HL-60/S4 treated with phorbol 12-myristate 13-acetate at 8.2 ng/mL for 4 days and 3 days (cell line): ENCODE results near the gene TMEM109.

Source experiments
- in situ Hi-C: fragments of 300-500 bp; cut with MboI; formaldehyde crosslinking; loops from 2 replicates; pipeline ENCODE4 v1.15.0; 2022; ENCODE audit warnings: low sequenced_read_pairs

Gene TMEM109

DNA sequence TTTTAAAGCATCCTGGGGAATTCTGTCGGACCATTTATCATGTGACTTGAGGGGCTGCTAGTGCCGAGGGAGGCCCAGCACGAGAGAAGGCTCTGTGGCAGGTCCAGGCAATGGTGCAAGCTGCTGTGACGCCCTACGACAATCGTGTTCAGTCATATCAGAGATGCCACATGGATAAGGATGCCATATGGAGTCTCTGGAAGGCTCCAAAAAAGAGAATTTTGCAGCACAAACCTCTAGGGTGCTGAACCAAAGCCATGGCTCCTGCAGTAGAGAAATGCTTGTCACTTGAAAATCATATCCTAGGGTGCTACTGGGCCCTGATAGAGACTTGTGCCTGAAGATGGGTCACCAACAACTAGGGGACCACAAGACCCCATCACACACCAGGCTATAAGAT is 50.8 kb downstream of the TMEM109 start:
- in situ Hi-C loops: no loop called here

DNA sequence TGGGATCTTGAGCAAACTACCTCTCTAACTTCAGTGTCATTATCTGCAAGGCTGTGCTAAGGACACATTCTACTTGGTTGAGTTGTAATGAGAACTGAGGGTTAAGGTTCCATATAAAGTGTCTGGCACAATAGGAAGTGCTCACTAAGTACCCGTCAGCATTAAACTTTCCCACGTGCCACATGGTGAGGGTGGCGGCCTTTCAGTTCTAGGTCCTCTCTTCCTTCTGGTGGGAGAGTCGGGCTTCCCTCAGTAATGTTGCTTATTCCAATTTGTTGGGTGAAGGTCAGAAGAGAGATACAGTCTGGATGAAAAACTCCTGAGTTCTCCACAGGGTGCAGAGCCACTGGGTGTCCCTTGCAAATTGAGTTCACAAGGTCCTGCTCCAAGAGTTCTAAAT is 52.9 kb downstream of the TMEM109 start:
- in situ Hi-C loops: no loop called here

DNA sequence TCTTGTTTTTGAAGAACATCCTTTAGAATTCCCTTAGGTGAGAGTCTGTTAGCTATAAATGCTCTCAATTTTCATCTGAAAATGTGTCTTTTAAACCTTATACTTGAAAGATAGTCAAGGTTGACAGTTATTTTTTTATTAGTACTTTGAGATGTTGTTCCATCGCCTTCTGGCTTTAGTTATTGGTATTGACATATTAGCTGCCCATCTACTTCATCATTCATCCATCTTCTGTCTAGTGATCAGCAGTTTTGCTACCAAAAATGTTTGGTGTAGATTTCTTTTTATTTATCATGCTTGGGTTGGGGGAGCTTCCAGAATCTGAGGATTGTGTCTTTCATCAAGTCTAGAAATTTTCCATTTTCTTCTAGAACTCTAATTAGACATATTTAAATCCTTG is 54.3 kb downstream of the TMEM109 start:
- in situ Hi-C loops: no loop called here

DNA sequence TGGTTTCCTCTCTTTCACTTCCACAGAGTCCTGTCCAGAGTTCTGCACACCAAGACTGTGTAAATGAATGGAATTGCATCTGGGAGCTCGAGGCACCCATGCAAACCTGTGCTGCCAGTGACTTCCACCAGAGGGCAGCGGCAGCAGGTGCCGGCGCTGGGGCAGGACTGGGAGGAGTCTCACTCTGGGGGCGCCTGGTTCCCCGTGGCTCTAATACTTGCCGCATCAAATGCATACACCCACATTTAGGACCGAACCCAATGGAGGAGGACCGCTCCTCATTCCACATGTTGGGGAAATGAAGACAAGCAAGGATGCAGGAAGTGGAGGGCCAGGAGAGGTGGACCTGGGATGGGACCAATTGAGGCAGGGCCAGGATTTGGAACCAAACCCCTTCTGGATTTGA is 56.4 kb downstream of the TMEM109 start:
- in situ Hi-C loops: no loop called here

DNA sequence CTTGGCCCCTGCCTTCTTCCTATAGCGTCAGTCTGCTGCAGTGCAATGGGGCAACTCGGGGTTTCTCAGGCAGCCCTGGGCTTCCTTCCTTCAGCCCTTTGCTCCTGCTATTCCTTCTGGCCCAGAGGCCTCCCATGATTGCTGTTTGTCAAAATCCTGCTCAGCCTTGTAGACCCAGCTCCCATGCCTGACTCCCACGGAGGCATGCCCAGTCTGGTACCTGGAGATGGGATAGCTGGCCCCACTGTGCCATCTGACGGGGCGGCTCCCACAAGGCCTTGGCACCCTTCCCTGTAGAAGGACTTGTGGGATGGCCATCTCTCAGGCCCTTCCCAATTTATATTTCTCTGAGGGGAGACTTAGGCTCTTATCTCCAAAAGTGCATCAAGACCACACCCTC is 56.9 kb downstream of the TMEM109 start:
- in situ Hi-C loops: no loop called here

DNA sequence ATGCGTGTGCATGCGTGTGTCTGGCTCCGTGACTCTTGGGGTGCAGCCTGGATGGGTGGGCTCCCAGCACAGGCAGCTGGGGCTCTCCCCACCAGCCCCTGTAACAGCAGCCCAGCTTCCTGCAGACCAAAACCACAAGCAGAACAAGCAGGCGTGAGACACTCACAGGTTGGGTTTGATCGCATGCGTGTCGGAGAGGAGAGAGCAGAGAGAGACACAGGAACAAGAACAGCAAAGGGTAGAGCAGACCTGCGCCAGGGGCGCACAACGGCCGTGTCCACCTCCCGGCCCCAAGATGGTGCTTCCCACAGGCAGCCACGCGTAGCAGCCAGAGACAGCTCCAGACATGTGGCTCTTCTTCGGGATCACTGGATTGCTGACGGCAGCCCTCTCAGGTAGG is 57.6 kb downstream of the TMEM109 start, which contains the start of gene CD6:
CD6 (plus strand) TSS at position 161 of the 400 bp plus-strand sequence; CDS start at position 347, 186 bp downstream.
- in situ Hi-C loops: no loop called here

DNA sequence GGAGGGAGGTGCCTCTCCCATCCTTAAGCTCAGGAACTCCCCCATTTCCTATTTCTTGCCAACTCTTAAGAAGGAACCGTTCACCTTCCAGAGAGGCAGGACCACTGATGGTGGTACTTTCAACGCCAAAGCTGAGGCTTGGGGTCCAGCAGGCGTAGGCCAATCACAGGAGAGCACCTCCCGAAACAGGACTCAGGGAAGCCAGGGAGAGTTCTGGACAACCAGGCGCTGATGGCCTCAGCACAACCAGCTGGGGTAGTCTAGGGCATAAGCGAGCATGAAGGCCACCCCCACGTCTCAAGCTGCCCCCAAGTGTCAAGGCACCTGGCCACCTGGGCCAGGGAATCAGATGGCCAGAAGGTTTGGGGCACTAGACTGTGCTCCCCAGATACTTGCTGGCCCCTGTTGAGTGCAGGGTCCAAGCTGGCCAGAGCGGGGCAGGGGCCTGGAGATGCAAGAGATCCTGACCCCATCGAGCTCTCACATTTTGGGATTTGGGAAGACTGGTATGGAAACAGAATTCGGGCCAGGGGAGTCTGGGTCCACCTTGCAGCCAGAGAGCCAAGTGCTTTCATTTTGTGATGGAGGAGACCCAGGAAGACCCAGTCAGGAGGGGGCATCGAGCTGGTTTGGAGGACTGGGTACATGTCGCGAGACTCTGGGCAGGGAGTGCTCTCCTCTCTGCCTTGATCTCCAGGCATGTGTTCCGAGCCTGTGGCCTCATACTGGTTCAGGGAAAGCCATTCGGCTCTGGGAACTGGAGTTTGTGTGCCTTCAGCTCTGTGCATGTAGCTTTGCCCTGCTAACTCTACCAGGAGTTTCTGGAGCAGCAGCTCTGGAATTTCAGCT is 58.4 kb downstream of the TMEM109 start:
- in situ Hi-C loops: no loop called here
